ENCODE results near the gene RPS13.
"Not testable (repeated sequence)": the region's sequence is repeated elsewhere in the genome, so short reads cannot be mapped to it uniquely, and the experiment has no call there.

The RPS13 gene

GRCh38 chr11:17077520-17078401 is at the start of gene RPS13:
TSS of gene RPS13 (minus strand) at chr11:17077667. CDS start at chr11:17077641, 26 bp downstream.
- DNase-seq (ENCODE audit: low read depth), result peak; percentile 86

- no peak for DNase-seq (ENCODE audit: low read depth)
Measured at GRCh38 chr11:17121981-17122380, 44.5 kb upstream of the RPS13 start.

- DNase-seq (ENCODE audit: low read depth), result no peak
Measured at GRCh38 chr11:17117262-17117661, 39.8 kb upstream of the RPS13 start.

- no peak for DNase-seq (ENCODE audit: low read depth)
Measured at GRCh38 chr11:17116117-17116516, 38.6 kb upstream of the RPS13 start.

GRCh38 chr11:17107745-17108144 is 30.3 kb upstream of the RPS13 start:
- DNase-seq (ENCODE audit: low read depth), result not testable (repeated sequence)

GRCh38 chr11:17105404-17106040 is 28.1 kb upstream of the RPS13 start:
- not testable (repeated sequence) for DNase-seq (ENCODE audit: low read depth)

- DNase-seq (ENCODE audit: low read depth), result no peak
Measured at GRCh38 chr11:17102462-17102861, 25.0 kb upstream of the RPS13 start.

GRCh38 chr11:17098658-17099057 is 21.2 kb upstream of the RPS13 start:
- DNase-seq (ENCODE audit: low read depth), result no peak

- no peak for DNase-seq (ENCODE audit: low read depth)
Measured at GRCh38 chr11:17098038-17098437, 20.6 kb upstream of the RPS13 start.

GRCh38 chr11:17085976-17086375 is 8.5 kb upstream of the RPS13 start:
- DNase-seq (ENCODE audit: low read depth), result not testable (repeated sequence)

- no peak for DNase-seq (ENCODE audit: low read depth)
Measured at GRCh38 chr11:17077240-17077519, 287 bp downstream of the RPS13 start.

- no peak for DNase-seq (ENCODE audit: low read depth)
Measured at GRCh38 chr11:17076517-17077239, 789 bp downstream of the RPS13 start.

GRCh38 chr11:17075506-17075905 is 2.0 kb downstream of the RPS13 start:
- DNase-seq (ENCODE audit: low read depth), result no peak

GRCh38 chr11:17073370-17074027 is 4.0 kb downstream of the RPS13 start:
- DNase-seq (ENCODE audit: low read depth), result no peak

- DNase-seq (ENCODE audit: low read depth), result no peak
Measured at GRCh38 chr11:17067417-17067816, 10.1 kb downstream of the RPS13 start.

GRCh38 chr11:17066691-17067090 is 10.8 kb downstream of the RPS13 start:
- no peak for DNase-seq (ENCODE audit: low read depth)

GRCh38 chr11:17063171-17064002 is 14.1 kb downstream of the RPS13 start:
- no peak for DNase-seq (ENCODE audit: low read depth)

GRCh38 chr11:17051146-17051545 is 26.3 kb downstream of the RPS13 start:
- DNase-seq (ENCODE audit: low read depth), result not testable (repeated sequence)

GRCh38 chr11:17048491-17048890 is 29.0 kb downstream of the RPS13 start:
- not testable (repeated sequence) for DNase-seq (ENCODE audit: low read depth)

- DNase-seq (ENCODE audit: low read depth), result no peak
Measured at GRCh38 chr11:17046690-17047089, 30.8 kb downstream of the RPS13 start.

All from activated T-cell treated with anti-CD3 and anti-CD28 coated beads for 1 hour (primary cell).